DMS153 treated with DMSO at 0.1 percent for 48 hours (cell line): ENCODE measurements around the gene CENATAC.
A peak's percentile ranks its signal among the peaks of the same experiment; 100 is the strongest.
"Not testable (repeated sequence)": the region's sequence is repeated elsewhere in the genome, so short reads cannot be mapped to it uniquely, and the experiment has no call there.

Experiments
- DNase-seq: peaks from one replicate; lab custom pipeline; 2025; ENCODE audit not compliant: unreplicated experiment; lab: John Stamatoyannopoulos, UW

Gene CENATAC

DNA sequence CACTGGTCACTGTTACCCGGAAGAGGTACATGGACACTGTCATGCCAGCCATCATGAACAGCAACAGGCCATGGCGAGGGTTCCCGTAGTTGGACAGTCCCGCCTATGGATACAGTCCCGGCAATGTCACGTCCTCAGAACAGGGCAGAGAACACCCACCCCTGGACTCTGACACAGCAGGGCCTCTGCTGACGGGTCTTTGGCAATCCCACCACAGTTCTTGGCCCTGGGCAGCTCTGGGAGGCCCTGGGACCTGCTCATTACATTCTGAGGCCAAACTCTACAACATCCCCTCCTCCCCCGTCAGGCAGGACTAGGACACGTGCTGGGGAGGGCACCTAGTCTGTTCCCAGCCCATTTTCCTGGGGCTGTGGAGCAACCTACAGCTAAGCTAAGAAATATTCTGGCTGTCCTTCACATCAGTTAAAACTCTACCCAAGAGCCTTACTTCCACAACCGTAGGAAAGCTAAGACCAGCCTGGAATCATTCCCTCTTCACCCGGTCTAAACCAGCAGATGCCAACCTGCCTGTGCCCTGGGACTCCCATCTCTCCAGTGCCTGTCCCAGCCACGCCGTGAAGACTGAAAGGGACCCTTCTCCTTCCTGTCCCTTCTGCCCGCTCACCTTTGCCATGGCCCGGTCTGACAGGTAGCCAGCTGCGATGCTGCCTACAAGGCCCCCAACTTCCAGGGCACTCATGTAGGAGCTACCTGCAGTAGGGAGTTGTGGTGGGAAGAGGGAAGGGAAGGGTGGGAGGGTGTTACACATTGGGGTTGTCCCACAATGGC is 28.2 kb downstream of the CENATAC start:
- DNase-seq = no peak

DNA sequence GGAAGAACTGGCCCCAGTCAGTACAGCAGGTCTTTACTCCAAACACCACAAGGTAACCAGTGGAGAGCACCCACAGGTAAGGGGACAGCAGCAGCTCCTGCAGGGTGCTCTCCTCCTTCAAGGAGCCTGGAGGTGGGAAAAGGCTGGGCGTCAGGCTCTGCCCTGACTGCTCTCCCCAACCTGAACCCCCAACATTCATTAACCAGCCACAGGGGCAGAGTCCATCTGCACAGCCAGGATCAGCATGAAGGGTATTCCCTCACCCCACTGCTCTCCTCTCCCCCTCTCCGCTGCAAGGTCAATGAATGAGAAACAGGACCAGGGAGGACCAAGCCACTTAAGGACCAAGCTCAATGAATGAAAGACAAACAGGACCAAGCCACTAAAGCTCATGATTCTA is 29.0 kb downstream of the CENATAC start:
- no peak for DNase-seq

DNA sequence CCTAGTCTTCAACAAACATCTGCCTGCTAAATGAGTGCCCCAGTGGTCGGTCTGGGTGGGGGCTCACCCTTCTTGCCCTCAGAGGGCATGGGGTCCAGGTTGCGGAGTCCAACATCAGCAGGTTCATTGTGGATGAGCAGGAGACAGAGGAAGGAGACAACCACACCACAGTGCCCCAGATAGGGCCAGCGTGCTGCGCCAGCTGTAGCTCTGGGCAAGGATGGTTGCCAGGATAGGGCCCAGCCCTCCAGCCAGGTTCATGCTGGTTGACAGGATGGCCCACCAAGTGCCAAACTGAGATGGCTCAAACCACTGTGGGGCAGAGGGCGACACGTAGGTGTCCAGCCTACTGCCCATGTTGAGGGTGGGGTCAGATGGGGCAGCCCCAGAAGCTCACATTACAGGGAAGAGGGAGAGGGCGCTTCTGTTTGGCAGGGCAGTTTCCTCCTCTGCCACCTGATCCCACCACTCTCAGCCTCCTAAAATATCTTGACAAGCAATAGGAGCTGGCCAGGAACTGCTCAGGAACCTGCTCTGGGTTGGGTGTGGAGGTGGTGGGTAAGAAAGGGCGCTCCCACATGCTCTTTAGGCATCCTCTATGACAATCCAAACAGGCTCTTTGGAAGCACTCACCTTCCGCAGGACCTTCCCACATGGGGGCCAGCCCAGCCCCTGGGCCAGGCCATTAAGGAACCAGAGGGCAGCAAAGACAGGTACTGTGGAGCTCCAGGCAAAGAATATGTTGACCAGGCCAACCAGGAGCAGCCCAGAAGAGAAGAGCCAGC is 29.8 kb downstream of the CENATAC start:
- no peak for DNase-seq

DNA sequence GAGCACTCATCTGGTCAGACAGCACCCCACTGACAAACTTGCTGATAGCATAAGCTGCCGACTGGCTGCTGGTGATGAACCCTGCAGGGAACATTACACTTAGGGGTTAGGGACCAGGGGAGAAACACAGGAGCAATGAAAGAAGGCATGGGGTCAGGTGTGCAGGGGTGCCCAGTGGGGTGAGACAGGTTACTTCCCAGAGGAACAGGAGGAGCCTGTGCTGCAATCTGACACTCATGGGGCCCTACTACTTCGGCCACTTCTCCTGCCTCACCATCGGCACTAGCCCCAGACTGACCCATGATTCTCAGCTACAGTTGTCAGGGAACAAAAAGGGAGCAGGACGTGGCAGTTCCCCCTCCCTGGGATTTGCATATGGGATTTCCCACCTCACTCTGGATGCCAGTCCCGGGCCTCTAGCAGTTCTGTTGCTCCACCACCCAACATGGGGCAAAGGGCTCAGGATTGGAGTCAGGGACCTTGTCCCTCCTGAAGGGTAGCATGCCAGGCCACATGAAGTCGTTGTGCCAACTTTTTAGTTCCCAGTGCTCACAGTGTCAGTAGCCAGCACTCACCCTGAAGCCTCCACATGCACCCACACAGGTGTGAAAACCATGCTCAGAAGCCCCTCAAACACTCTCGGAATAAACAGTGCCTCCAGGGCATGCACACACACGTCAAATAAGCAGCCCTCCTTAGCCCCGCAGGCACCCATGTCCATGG is 30.6 kb downstream of the CENATAC start:
- DNase-seq = no peak

DNA sequence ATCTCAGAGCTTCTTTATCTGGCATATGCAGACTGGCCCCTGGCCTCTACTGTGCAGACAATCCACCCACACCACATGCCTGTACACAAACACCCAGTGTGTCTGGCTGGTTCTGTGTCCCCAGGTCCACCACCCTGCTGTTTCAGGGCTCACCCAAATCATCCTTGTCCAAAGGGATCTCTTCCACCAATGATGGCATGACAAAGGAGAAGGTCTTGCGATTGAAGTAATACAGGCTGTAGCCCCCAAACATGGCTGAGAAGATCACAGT is 31.1 kb downstream of the CENATAC start:
- DNase-seq = no peak

DNA sequence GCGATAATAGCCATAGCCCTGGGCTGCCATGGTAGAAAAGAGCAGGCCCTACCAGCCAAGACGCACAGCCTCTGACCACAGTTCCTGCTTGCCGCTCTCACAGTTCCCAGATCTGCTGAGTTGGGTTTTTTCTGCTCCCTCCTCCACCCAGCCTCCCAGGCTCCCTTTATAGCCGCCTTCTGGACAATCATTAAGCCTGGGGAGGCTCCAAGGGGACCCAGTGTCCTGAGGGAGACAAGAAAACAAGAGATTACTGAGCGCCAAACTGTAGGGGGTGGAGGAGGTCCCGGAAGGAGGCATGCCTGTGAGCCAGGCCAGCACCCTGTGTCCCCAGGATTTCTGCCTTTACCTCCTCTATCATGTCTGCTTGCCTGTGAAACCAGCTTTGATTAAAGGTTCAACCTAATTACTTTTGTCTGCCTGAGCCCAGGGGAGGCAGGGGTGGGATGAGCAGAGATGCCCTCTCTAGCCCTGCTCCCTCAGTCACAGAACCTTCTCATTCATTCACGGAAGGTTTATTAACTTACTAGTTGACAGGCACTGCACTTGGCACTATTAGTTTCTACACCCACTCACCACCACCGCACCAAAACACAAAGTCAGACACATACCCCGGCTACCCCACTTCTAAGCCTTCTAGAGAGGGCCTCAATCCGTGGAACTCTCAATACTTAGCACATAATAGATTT is 31.5 kb downstream of the CENATAC start:
- DNase-seq = no peak

DNA sequence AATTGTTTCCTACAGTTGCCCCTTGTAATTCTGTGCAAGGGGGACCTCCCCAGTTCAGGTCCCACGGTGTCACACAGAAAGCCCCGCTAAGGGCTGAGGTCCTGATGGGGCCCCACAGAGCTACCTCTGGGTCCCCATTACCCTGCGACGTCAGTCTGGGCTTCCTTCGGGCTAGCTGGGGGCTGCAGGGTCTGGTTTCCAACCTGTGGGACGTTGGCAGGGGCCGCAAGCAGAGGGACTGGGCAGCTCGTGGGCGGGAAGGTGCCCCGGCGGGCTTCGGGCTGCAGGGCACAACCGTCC is 32.0 kb downstream of the CENATAC start:
- DNase-seq = no peak

DNA sequence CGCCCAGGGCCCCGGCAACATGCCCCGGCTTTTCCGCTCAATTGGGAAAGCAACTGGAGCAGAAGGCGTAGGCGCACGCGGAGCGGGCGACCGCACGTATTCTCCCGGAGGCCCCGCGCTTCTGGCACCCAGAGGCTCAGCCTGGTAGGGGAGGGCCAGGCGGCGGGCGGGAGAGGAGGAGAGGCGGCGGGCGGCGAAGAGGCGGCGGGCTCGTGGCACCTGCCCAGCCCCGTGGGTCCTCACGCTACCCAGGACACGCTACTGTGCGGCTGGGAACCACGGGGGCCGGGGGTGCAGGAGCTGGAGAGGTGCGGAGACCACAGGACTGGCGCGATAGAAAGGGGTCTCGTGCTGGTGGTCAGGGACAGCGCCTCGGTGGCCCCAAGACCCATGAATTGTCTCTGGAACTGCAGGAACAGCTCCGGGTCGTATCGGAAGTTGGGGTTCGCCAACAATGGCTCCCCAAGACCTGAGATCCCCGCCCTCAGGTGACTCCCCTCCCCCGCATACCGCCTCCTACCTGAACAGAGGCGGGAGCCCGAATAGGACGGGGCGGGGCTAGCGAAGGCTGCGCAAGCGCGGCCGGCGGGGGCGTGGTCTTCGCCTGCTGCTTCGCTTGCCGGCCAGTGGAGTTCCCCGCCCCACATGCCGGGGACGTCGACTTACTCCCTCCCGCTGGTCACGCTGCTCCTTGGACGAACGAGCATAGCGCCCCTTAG is 32.5 kb downstream of the CENATAC start, which contains the start of gene SLC37A4:
Gene SLC37A4, minus strand, starts transcription at position 549 of the 719 bp plus-strand sequence.
- peak; percentile 88 for DNase-seq

DNA sequence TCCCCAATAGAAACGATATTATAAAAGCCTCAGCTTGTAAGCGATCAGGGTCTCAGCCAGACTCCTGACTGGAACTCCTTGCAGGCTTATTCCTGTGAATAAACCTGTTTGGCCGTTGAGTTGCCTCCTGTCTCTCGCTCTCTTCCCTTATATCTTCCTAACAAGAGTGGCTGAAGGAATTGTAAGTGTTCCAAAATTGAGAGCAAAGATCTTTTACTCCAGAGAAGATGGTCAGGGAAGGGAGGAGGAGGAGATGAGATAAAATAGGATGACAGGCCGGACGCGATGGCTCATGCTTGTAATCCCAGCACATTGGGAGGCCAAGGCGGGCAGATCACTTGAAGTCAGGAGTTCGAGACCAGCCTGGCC is 34.0 kb downstream of the CENATAC start:
- no peak for DNase-seq

DNA sequence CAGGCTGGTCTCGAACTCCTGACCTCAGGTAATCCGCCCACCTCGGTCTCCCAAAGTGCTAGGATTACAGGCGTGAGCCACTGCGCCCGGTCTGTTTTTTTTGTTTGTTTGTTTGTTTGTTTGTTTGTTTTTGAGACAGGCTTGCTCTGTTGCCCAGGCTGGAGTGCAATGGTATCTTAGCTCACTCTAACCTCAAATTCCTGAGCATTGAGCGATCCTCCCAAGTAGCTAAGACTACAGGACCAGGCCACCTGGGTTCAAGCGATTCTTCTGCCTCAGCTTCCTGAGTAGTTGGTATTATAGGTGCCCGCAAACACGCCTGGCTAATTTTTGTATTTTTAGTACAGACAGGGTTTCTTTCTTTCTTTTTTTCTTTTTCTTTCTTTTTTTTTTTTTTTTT is 35.5 kb downstream of the CENATAC start:
- DNase-seq = not testable (repeated sequence)

DNA sequence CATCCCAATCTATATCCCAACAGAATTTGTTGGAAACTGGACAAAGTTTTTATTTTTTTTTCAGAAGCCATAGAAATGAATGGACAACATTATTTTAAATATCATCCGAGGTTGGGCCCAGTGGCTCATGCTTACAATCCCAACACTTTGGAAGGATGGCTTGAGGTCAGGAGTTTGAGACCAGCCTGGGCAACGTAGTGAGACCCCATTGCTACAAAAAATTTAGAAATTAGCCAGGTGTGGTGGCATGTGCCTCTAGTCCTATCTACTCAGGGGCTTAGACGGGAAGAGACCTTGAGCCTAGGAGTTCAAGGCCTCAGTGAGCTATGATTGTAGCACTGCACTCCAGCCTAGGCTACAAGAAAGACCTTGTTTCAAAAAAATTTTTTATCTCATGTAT is 36.9 kb downstream of the CENATAC start:
- DNase-seq = no peak

DNA sequence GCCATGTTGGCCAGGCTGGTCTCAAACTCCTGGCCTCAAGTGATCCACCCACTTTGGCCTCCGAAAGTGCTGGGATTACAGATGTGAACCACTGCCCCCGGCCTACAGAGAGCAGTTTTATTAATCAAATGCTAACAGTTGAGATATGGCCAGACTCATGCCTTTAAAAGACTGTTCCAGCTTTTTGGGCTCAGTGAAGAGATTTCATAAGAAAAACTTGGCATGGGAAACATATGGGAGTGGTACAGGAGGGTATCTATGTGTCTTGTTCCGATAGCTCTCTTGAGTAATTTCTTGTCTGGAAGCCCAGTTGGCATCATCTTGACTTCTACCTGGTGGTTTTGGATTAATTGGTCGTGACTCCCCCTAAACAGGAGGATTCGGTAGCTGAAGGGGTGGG is 40.9 kb downstream of the CENATAC start:
- DNase-seq = no peak

DNA sequence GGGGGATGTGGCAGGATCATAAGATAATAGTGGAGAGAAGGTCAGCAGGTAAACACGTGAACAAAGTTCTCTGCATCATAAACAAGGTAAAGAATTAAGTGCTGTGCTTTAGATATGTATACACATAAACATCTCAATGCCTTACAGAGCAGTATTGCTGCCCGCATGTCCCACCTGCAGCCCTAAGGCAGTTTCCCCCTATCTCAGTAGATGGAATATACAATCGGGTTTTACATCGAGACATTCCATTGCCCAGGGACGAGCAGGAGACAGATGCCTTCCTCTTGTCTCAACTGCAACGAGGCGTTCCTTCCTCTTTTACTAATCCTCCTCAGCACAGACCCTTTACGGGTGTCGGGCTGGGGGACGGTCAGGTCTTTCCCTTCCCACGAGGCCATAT is 41.5 kb downstream of the CENATAC start:
- not testable (repeated sequence) for DNase-seq

DNA sequence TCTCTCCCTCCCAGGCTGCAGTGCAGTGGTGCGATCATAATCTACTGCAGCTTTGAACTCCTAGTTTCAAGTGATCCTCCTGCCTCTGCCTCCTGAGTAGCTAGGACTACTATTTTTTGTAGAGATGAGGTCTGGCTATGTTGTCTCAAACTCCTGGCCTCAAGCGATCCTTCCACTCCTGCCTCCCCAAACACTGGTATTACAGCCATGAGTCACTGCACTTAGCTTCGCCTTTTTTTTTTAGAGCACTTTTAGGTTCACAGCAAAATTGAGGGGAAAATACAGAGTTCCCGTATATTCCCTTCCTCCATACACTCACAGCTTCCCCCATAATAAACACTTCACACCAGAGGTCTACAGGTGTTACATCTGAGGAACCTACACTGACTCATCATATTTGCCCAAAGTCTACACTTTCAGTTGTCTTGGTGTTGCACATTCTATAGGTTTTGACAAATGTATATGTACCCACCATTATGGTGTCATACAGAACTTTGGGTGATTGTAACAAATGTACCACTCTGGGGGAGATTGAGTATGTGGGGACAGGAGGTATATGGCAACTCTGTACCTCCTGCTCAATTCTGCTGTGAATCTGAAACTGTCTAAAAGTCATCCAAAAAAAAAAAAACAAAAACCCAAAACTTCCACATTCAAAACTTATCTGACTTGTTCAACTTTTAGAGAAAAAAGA is 44.0 kb downstream of the CENATAC start:
- DNase-seq = no peak

DNA sequence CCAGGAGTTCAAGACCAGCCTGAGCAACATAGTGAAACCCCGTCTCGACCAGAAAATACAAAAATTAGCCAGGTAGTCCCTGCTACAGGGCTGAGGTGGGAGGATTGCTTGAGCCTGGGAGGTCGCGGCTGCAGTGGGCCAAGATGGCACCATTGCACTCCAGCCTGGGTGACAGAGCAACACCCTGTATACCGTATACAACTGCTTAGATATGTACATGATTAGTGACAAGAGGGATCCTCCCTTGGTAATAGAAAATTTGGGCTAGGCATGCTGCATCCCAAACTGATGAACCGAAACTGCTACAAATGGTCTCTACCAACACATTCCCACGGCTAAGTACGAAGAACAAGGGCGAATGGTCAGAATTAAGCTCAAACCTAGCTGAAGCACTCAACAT is 45.0 kb downstream of the CENATAC start:
- DNase-seq = no peak

DNA sequence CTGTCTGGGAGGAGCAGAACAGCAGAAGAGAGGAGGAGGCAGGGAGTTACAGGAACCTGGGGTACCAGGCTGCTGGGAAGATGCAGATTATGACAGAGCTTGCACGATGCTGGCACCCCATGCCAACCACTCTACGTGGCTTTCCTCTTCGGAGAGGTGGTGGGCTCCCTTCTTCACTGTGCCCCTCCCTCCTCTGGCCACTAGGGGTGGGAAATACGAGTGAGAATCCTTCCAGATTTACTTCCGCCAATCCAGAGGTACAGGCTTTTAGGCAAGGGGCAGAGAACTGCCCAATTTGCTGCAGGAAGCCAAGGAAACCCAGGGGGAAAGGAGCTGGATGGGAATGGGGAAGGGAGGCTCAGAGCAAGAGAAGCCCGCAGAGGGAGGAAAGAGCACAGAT is 46.8 kb downstream of the CENATAC start:
- no peak for DNase-seq

DNA sequence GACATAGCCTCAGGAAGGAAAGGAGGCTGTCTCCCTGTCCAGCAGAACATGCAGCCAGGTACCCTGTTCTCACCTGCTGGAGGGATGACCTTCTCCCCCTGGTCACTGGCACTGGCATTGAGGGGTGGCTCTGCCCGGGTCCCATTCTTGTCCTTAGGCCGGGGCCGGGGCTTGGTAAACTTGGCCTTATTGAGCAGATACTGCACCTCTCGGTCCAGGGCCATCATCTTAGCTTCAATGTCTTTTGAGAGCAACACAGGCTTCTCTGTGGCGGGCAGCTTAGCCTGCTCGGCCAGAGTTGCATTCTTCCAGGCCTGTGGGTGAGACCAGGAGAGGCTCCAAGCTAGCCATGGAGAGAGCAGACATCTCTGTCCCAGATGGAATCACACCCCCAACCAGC is 48.6 kb downstream of the CENATAC start:
- no peak for DNase-seq

DNA sequence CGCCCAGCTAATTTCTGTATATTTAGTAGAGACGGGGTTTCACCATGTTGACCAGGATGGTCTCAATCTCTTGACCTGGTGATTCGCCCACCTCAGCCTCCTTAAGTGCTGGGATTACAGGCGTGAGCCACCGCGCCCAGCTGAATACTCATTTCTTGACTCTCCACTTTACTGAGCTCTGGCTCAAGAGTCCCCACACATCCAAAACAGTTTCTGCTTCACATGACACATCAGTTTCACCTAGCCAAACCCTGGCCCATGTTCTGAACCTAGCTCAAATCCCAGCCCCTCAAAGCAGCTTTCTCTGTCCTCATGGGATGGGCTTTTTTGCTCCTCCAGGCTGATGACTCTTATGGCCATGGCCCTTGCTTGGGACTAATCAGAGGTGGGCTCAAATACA is 49.3 kb downstream of the CENATAC start:
- DNase-seq = no peak

DNA sequence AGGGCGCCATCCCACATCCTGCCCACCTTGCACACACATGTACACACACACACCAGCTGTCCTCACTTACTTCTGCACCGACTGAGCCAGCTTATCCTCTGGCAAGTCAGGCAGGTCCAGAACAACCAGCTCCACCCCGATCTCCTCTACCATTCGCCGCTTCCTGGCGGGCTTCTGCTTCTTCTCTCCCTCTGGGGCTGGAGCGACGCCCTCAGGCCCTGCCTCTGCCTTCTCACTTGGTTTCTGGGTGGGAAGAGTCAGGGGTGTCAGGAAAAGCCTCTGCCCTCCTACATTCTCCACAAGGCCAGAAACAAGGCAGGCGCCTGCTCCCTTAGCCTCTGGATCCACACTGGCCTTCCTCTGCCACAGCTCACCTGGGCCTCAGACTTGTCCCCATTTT is 50.7 kb downstream of the CENATAC start:
- DNase-seq = no peak

DNA sequence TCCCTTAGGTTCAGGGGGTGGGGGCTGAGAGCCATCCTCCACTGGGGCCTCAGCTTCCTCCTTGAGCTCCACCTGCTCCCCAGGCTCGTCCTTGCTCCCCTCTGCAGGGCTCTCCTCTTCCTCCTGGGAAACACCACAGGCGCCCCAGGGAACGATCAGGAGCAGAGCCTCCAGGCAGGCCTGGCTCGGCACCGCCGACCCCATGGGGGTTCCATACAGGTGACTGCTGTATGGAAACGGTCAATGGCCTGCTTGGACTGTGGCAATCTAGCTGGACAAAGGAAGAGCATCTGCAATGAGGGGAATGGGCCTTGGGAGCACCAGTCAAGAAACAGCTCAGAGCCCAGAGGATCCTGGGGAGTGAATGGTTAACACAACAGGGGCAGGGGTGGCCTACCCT is 51.1 kb downstream of the CENATAC start:
- DNase-seq = no peak
